SK-N-SH treated with all-trans-retinoic acid at 6 μM for 48 hours (cell line): ENCODE results near the gene CARS1.

Source experiments
- ESRRG ChIP-seq: fragments of 250-450 bp; sonication (Bioruptor Pico); IDR thresholded peaks from 2 replicates; pipeline ENCODE4 v1.6.1; 2021; ENCODE audit warnings: mild to moderate bottlenecking
- RARB ChIP-seq: fragments of 250-450 bp; sonication (Bioruptor Pico); IDR thresholded peaks from 2 replicates; pipeline ENCODE4 v1.8.0; 2021; ENCODE audit warnings: mild to moderate bottlenecking, moderate library complexity
- SNAI2 ChIP-seq: fragments of 250-450 bp; sonication (Bioruptor Pico); IDR thresholded peaks from 2 replicates; pipeline ENCODE4 v1.5.0; 2020; ENCODE audit warnings: mild to moderate bottlenecking, moderate library complexity

- TF ChIP-seq RARB (CRISPR knock-in tag), result no peak
- no peak for TF ChIP-seq SNAI2 (CRISPR knock-in tag)
- TF ChIP-seq ESRRG (CRISPR knock-in tag), result no peak
Measured at GRCh38 chr11:3006505-3007260, 50.5 kb downstream of the CARS1 start.
